ENCODE results near the gene LRRC26. TPM values are rescaled to one million over a fixed set of nuclear protein-coding genes. Genes with fewer than 3 reads are reported as not detected.
A peak's percentile ranks its signal among the peaks of the same experiment; 100 is the strongest.

LRRC26 gene
- total and polyA plus RNA-seq, 2 of the 13 experiments (the other 11 are each of a cell fraction or from before 2014, with no cell fraction given) = not detected

DNA sequence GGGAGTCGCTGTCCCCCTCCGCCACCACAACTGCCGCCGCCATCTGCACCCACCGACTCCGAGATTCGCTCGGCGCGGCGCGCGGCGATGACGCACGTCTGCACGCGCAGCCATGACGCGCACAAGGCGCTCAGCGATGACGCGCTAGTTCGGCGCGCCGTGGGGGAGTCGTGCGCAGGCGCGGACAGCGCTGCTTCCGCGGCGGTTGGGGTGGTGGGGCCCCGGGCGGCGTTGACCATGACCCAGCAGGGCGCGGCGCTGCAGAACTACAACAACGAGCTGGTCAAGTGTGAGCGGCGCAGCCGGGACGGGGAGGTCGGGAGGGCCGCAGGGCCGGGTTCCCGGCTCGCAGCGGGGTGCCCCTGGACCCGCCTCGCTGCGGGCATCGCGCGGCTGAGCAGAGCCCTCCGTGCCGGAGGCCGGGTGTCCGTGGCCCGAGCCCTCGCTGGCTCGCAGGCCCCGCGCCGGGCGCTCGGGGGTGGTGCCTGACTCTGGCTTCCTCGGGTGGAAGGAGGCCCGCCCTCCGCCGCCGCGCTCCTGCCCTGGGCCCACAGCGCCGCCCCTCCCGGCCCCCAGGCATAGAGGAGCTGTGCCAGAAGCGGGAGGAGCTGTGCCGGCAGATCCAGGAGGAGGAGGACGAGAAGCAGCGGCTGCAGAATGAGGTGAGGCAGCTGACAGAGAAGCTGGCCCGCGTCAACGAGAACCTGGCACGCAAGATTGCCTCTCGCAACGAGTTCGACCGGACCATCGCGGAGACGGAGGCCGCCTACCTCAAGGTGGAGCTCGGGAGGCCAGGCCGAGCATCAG lies 18.8 kb upstream of the LRRC26 start, which contains the start of the genes ANAPC2 and SSNA1 (continued):
- TF ChIP-seq ZNF292 (CRISPR knock-in tag; IDR thresholded peaks at IDR 0.05; ENCODE audit: borderline replicate concordance, low read depth) = no peak
- no peak for TF ChIP-seq PAWR (CRISPR knock-in tag; IDR thresholded peaks at IDR 0.05; ENCODE audit: borderline replicate concordance)
- TF ChIP-seq MBNL3 (CRISPR knock-in tag; conservative IDR thresholded peaks at IDR 0.05) = no peak
- no peak for TF ChIP-seq CENPX (CRISPR knock-in tag; IDR thresholded peaks at IDR 0.05)
- peak; percentile 76 for TF ChIP-seq STAG1 (CRISPR knock-in tag; IDR thresholded peaks at IDR 0.05)
- TF ChIP-seq, protein P1, sequence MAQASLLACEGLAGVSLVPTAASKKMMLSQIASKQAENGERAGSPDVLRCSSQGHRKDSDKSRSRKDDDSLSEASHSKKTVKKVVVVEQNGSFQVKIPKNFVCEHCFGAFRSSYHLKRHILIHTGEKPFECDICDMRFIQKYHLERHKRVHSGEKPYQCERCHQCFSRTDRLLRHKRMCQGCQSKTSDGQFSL (CRISPR knock-in tag; IDR thresholded peaks at IDR 0.05) = peak; percentile 99
- peak; percentile 63 for TF ChIP-seq SP2 (CRISPR knock-in tag; IDR thresholded peaks at IDR 0.05)
- no peak; the same call in 1 of the 2 replicates for TF ChIP-seq ZNF460 (CRISPR knock-in tag; IDR thresholded peaks at IDR 0.05; ENCODE audit: borderline replicate concordance)
- peak; percentile 100 for TF ChIP-seq HDAC1 (CRISPR knock-in tag; IDR thresholded peaks at IDR 0.05)
- 0 out of 2 replicates have a peak, but pooled peaks have one; percentile 54 for TF ChIP-seq FOXK2 (IDR thresholded peaks at IDR 0.05)
- 0 out of 2 replicates have a peak, but pooled peaks have one; percentile 64 for TF ChIP-seq ARID2 (CRISPR knock-in tag; IDR thresholded peaks at IDR 0.05; ENCODE audit: borderline replicate concordance)
- TF ChIP-seq SMAD9 (CRISPR knock-in tag; IDR thresholded peaks at IDR 0.05) = no peak
- TF ChIP-seq ZNF225 (CRISPR knock-in tag; IDR thresholded peaks at IDR 0.05) = peak; percentile 83; the same call in 1 of the 2 replicates
- no peak for TF ChIP-seq ZNF253 (CRISPR knock-in tag; IDR thresholded peaks at IDR 0.05; ENCODE audit: borderline replicate concordance)
- TF ChIP-seq JUND (CRISPR knock-in tag; IDR thresholded peaks at IDR 0.05) = peak; percentile 87; the same call in 1 of the 2 replicates
- no peak for TF ChIP-seq SOX6 (IDR thresholded peaks at IDR 0.05)
- TF ChIP-seq SOX6 (CRISPR knock-in tag; IDR thresholded peaks at IDR 0.05) = peak; percentile 32
- TF ChIP-seq TEAD3 (CRISPR knock-in tag; optimal IDR thresholded peaks at IDR 0.05; ENCODE audit: borderline replicate concordance) = peak; percentile 81
- peak; percentile 97 for TF ChIP-seq TARDBP (CRISPR knock-in tag; IDR thresholded peaks at IDR 0.05)
- TF ChIP-seq ZNF180 (CRISPR knock-in tag; IDR thresholded peaks at IDR 0.05; ENCODE audit: borderline replicate concordance, low read depth) = no peak; the same call in 1 of the 2 replicates
- no peak for TF ChIP-seq ZNF432 (CRISPR knock-in tag; IDR thresholded peaks at IDR 0.05; ENCODE audit: borderline replicate concordance)
- TF ChIP-seq, protein P2, sequence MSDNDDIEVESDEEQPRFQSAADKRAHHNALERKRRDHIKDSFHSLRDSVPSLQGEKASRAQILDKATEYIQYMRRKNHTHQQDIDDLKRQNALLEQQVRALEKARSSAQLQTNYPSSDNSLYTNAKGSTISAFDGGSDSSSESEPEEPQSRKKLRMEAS (IDR thresholded peaks at IDR 0.05) = peak; percentile 87
- TF ChIP-seq ZNF761 (CRISPR knock-in tag; conservative IDR thresholded peaks at IDR 0.05) = no peak
- TF ChIP-seq, protein P3, sequence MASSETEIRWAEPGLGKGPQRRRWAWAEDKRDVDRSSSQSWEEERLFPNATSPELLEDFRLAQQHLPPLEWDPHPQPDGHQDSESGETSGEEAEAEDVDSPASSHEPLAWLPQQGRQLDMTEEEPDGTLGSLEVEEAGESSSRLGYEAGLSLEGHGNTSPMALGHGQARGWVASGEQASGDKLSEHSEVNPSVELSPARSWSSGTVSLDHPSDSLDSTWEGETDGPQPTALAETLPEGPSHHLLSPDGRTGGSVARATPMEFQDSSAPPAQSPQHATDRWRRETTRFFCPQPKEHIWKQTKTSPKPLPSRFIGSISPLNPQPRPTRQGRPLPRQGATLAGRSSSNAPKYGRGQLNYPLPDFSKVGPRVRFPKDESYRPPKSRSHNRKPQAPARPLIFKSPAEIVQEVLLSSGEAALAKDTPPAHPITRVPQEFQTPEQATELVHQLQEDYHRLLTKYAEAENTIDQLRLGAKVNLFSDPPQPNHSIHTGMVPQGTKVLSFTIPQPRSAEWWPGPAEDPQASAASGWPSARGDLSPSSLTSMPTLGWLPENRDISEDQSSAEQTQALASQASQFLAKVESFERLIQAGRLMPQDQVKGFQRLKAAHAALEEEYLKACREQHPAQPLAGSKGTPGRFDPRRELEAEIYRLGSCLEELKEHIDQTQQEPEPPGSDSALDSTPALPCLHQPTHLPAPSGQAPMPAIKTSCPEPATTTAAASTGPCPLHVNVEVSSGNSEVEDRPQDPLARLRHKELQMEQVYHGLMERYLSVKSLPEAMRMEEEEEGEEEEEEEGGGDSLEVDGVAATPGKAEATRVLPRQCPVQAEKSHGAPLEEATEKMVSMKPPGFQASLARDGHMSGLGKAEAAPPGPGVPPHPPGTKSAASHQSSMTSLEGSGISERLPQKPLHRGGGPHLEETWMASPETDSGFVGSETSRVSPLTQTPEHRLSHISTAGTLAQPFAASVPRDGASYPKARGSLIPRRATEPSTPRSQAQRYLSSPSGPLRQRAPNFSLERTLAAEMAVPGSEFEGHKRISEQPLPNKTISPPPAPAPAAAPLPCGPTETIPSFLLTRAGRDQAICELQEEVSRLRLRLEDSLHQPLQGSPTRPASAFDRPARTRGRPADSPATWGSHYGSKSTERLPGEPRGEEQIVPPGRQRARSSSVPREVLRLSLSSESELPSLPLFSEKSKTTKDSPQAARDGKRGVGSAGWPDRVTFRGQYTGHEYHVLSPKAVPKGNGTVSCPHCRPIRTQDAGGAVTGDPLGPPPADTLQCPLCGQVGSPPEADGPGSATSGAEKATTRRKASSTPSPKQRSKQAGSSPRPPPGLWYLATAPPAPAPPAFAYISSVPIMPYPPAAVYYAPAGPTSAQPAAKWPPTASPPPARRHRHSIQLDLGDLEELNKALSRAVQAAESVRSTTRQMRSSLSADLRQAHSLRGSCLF (CRISPR knock-in tag; IDR thresholded peaks at IDR 0.05; ENCODE audit: borderline replicate concordance) = no peak
- no peak for TF ChIP-seq XBP1 (CRISPR knock-in tag; IDR thresholded peaks at IDR 0.05)
- TF ChIP-seq GATA4 (IDR thresholded peaks at IDR 0.05; ENCODE audit: borderline replicate concordance, low read depth) = peak; percentile 25; the same call in 1 of the 2 replicates
- TF ChIP-seq ZNF383 (CRISPR knock-in tag; IDR thresholded peaks at IDR 0.05; ENCODE audit: borderline replicate concordance) = no peak

All from HepG2 (cell line).